HG03175 (cell line): ENCODE results near the gene MCHR1.
"Not testable (repeated sequence)": the region's sequence is repeated elsewhere in the genome, so short reads cannot be mapped to it uniquely, and the experiment has no call there.

Experiments
- ATAC-seq: cut with Tn5 transposase; IDR thresholded peaks from one replicate; pipeline ENCODE4 v1.9.1; 2021; ENCODE audit warnings: mild to moderate bottlenecking, moderate library complexity; ENCODE audit not compliant: unreplicated experiment

Gene MCHR1

GRCh38 chr22:40655941-40656340 lies 23.3 kb upstream of the MCHR1 start:
- ATAC-seq: not testable (repeated sequence)

DNA sequence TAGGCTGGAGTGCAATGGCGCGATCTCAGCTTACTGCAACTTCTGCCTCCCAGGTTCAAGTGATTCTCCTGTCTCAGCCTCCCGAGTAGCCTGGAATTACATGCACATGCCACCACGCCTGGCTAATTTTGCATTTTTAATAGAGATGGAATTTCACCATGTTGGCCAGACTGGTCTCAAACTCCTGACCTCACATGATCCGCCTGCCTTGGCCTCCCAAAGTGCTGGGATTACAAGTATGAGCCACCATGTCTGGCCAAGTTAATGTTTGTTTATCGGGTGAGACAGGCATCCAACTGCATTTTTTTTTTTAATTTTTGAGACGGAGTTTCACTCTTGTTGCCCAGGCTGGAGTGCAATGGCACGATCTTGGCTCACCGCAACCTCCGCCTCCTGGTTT lies 22.6 kb upstream of the MCHR1 start:
- ATAC-seq: not testable (repeated sequence)

- no peak for ATAC-seq
Measured at GRCh38 chr22:40659166-40659565, 20.1 kb upstream of the MCHR1 start.

GRCh38 chr22:40660730-40661129 lies 18.6 kb upstream of the MCHR1 start:
- ATAC-seq: no peak

DNA sequence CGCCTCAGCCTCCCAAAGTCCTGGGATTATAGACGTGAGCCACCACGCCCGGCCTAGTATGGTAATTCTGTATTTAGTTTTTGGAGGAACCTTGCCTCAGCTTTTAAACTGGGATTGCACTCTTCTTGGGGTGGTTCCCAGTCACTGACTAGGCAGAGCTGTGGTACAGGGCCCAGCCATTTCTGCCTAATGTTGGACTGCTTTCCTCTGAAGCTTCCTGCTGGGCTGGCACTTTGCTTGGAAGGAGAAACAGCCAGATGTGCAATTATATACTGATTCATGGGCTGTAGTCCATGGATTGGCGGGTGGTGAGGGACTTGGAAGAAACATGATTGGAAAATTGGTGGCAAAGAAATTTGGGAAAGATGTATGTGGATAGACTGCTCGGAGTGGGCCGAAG lies 17.6 kb upstream of the MCHR1 start:
- no peak for ATAC-seq

DNA sequence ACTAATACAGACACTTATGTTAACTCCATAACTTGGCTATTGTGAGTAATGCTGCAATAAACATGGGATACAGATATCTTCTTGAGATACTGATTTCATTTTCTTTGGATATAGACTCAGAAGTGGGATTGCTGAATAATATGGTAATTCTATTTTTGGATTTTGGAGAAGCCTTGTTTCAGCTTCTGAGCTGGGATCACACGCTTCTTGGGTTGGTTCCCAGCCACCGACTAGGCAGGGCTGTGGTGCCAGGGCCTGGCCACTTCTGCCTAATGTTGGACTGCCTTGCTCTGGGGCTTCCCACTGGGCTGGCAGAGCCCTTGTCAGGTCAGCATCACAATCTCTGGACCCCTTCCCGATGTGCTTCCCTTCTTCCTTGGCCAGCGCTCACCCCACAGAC lies 14.0 kb upstream of the MCHR1 start:
- no peak for ATAC-seq

GRCh38 chr22:40666151-40666848 lies 13.0 kb upstream of the MCHR1 start:
- ATAC-seq: no peak

- no peak for ATAC-seq
Measured at GRCh38 chr22:40668611-40669411, 10.5 kb upstream of the MCHR1 start.

DNA sequence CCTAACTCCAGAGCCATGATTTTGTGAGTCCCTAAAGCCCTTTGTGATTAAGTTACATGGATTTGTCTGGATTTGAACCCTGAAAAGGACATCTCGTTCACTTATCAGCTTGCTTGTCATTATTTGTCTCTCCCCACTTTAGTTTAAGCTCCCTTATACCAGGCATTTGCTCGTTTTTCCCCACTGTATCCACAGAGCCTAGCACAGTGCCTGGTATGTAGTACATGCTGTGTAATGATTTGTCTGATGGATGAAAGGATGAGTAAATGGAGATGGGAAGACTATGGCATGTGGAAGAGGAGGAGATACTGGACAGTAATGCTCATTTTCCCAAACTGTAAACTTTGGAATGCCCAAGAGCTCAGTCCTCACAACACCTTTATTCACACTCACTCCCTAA lies 9.2 kb upstream of the MCHR1 start:
- ATAC-seq: no peak

DNA sequence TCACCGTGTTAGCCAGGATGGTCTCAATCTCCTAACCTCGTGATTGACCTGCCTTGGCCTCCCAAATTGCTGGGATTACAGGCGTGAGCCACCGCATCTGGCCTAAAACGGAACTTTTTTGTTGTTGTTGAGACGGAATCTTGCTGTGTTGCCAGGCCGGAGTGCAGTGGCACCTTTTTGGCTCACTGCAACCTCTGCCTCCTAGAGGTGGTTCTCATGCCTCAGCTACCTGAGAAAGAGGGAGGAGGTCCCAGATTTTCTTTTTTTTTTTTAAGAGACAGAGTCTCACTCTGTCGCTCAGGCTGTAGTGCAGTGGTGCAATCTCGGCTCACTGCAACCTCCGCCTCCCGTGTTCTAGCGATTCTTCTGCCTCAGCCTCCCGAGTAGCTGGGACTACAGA lies 7.9 kb upstream of the MCHR1 start:
- ATAC-seq: no peak

DNA sequence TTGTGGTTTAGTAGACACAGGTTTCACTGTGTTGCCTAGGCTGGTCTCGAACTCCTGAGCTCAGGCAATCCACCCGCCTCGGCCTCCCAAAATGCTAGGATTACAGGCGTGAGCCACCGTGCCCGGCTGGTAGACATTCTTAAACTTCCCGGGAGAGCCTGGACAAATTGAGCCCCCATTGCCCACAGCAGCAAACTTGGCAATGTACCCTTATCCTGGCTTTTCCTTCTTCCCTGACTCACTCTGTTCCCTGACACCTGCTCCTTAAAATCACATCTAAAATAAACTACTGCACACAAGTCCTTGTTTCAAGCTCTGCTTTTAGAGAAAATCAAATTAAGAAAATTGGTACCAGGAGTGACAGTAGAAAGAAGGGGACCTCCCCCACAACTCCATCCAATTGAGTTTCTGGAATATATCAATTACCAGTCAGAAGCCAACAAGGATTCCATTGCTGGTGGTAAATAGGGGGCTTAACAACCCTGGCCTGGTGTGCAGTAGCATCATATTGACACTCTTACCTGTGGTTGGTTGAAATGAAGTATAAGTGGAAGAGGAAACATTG lies 7.4 kb upstream of the MCHR1 start:
- ATAC-seq: no peak

DNA sequence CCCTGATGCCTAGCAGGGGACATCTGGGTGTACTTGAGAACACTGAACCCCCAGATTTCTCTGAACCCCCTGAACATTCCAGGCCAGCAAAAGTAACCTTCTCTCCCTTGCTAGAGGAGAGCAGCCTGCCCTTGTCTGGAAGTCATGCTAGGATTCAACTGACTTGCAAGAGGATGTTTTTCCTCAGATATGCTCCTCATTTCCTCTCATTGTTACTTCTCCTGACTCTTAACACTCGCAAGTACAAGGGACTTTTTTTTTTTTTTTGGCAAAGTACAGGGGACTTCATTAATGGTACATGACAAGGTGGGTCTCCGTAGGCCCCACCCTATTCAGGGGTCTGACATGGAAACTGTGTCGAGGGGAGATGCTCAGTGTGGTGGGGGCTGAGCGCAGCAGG lies 6.3 kb upstream of the MCHR1 start:
- ATAC-seq: no peak

DNA sequence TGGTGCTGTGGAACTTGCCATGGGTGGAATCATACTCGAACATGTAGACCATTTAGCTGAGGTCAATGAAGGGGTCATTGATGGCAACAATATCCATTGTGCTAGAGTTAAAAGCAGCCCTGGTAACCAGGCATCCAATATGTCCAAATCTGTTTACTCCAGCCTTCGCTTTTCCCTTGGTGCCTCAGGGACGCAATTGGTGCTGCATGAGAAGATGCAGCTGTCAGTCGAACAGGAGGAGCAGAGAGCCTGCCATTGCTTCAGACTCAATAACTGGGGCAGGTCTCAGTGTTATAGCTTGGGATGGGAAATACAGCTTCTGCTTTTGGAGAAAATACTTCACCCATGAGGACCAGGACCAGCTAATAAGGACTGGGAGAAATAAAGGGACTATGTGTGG lies 5.0 kb upstream of the MCHR1 start:
- ATAC-seq: no peak

DNA sequence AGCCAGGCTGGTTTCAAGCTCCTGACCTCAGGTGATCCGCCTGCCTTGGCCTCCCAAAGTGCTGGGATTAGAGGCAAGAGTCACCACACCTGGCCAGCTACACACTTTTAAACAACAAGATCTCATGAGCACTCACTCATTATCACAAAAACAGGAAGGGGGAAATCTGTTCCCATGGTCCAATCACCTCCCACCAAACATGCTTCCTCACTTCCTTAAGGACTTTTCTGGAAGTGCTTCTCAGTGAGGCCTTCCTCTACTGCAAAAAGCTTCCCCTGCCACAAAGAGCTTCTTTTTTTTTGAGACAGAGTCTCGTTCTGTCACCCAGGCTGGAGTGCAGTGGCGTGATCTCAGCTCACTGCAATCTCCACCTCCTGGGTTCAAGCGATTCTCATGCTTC lies 3.1 kb upstream of the MCHR1 start:
- not testable (repeated sequence) for ATAC-seq

DNA sequence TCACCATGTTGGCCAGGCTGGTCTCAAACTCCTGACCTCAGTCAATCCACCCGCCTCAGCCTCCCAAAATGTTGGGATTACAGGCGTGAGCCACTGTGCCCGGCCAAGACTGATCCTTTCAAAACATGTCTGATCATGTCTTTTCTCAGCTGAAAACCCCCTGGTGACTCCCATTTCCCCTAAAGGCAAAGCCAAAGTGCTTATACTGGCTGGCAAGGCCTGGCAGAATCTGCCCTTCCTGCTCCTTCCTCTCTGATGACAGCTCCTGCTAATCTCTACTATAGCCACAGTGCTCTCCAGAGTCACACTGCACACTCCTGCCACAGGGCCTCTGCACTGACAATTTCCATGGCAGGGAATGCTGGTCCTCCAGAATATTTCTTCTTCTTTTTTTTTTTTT lies 2.6 kb upstream of the MCHR1 start:
- no peak for ATAC-seq

DNA sequence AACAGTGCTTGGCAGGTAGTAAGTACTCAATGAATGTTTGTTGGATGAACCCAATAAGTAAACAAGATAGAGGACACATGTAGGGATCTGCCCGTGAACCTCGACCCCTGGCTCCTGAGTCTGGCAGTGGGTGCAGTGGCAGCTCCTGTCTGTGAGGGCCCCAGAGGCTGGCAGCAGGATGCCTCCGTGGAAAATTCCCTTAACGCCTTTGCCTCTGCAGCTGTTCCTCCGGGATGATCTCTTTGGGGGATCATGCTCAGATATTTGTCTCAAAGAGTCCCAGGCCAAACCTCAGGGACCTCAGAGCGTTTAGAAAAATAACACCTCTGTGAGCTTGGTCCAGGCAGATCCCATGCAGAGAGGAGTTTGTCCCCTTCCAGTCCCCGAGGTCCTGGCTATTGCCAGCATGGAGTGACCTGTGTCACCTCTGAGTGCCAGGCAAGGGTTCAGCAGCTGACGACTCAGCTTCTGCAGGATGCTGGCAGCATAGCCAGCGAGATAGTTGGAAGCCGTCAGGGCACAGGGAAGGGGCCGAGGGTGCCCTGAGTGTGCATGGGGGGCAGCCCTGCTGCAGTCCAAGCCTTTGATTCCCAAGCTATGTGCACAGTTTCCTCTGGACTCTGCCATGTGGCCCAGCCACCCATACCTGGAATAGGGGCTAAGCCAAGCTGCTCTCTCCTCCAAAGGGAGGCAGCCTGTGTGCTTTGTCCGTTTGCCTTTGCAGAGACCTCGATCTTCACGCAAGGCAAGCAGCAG lies 613 bp upstream of the MCHR1 start:
- no peak for ATAC-seq

DNA sequence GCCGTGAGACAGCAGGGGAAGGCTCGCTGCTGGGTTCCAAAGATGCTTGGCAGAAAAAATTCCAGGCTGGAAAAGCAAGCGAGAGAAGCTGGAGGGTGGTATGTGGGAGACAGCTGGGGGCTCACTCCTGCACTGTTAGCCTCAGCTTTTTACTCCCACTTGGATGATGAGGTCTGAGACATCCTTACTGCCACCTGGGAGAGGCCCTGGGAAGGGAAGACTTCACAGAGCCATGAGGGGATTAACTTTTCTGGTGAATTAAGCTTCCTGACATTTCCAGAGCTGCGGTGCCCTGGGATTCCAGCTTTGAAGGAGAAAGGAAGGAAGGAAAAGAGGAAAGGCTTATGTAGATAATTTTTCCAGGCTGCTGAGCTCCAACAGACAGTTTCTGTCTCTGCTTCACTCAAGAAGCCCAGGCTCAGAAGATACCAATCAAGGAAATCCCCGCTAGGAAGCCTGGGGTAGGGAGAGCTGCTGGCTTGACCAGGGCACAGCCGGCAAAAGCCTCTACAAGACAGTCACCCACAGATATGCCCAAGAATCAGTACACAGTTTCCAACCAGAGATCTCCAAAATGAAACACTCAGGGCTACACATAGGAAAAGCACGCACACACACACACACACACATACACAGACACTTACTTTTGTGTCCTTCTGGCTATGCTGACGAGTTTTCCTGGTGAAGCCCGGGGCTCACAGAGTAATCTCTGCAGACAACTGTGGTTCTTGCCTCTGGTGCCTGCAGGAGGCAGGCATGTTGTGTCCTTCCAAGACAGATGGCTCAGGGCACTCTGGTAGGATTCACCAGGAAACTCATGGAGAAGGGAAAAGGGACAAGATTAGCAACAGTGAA lies 907 bp downstream of the MCHR1 start:
- no peak for ATAC-seq

DNA sequence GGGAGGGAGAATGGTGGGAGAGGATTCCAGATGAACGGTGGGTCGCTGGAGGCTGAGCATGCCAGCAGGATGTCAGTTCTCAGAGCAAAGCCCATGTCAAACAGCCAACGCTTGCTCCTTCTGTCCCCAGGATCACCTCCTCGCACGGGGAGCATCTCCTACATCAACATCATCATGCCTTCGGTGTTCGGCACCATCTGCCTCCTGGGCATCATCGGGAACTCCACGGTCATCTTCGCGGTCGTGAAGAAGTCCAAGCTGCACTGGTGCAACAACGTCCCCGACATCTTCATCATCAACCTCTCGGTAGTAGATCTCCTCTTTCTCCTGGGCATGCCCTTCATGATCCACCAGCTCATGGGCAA lies 1.5 kb downstream of the MCHR1 start:
- ATAC-seq: no peak

DNA sequence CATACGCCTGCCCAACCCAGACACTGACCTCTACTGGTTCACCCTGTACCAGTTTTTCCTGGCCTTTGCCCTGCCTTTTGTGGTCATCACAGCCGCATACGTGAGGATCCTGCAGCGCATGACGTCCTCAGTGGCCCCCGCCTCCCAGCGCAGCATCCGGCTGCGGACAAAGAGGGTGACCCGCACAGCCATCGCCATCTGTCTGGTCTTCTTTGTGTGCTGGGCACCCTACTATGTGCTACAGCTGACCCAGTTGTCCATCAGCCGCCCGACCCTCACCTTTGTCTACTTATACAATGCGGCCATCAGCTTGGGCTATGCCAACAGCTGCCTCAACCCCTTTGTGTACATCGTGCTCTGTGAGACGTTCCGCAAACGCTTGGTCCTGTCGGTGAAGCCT lies 2.2 kb downstream of the MCHR1 start:
- no peak for ATAC-seq

DNA sequence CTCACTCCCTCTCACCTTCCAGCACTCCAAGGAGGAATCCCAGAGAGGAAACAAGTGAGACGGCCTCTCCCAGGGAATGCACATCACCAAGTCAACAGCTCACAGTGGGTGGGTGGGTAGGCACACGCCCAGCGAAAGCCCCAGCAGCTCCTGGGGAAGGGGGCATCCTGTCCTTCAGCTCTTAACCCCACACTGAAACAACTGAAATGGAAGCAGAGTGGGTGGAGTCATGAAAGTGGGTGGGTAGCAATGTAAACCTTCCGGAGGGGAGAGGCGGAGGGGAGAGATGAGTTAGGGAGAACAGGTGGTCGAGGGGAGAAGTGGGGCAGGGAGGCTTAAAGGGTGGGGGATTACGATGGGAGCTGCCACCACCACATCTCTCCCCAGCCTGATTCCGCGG lies 5.4 kb downstream of the MCHR1 start:
- ATAC-seq: no peak

- ATAC-seq: no peak
Measured at GRCh38 chr22:40685406-40685805, 6.1 kb downstream of the MCHR1 start.
